GM12892 (cell line): ENCODE results near the gene CBR3. TPM values are rescaled to one million over a fixed set of nuclear protein-coding genes. Genes with fewer than 3 reads are reported as not detected.
A peak's percentile ranks its signal among the peaks of the same experiment; 100 is the strongest.
"Not testable (repeated sequence)": the region's sequence is repeated elsewhere in the genome, so short reads cannot be mapped to it uniquely, and the experiment has no call there.

Source experiments
- DNase-seq: peaks from one replicate; pipeline ENCODE4 v3.0.0; 2011; ENCODE audit not compliant: insufficient read length
- FAIRE-seq: peaks from 2 replicates; lab custom pipeline; 2011; peaks lifted over from hg19 to GRCh38; lab: Jason Lieb, UNC
- POLR2A ChIP-seq: IDR thresholded peaks from 2 replicates; pipeline ENCODE4 v1.6.1; 2011; ENCODE audit warnings: low read depth, low read length, control low read depth
- POLR2AphosphoS5 ChIP-seq: IDR thresholded peaks from 2 replicates; pipeline ENCODE4 v1.6.1; 2011; ENCODE audit warnings: low read depth, low read length, control low read depth
- TAF1 ChIP-seq: IDR thresholded peaks from 2 replicates; pipeline ENCODE4 v1.6.1; 2011; ENCODE audit warnings: low read depth, mild to moderate bottlenecking, control low read depth, low read length, borderline replicate concordance
- polyA plus RNA-seq: library from polyadenylated mRNA; unstranded; fragments of >200 nt; gene quantifications from one replicate; pipeline ENCODE4 v1.2.1, GENCODE V29; 2012; ENCODE audit warnings: missing spikeins, inconsistent platforms; ENCODE audit not compliant: missing spikeins

The CBR3 gene
- polyA plus RNA-seq = 2.6 TPM

DNA sequence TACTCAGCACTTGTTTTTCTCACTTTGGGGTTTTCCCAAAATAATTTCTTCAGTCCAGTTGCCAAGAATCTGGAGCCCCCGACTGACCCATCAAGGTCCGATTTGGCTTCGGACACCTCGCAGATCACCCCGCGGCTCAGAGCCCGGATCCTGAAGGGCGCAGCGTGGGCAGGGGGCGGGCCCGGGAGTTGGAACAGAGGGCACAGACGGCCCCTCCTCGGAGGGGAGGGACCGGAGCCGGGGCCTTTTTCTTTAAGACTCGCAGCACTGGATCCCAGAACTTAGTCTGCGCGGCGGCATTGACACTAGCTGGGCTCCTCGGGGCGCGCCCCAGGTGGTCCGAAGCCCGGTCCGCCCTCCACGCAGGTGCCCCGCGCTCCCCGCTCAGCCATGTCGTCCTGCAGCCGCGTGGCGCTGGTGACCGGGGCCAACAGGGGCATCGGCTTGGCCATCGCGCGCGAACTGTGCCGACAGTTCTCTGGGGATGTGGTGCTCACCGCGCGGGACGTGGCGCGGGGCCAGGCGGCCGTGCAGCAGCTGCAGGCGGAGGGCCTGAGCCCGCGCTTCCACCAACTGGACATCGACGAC is at the start of gene CBR3:
Gene CBR3 (plus strand): TSS at position 277 of the 588 bp plus-strand sequence. CDS start 114 bp downstream, at position 391.
- FAIRE-seq (no peak), DNase-seq (peak; percentile 40)
- TF ChIP-seq POLR2A = no peak
- TF ChIP-seq TAF1 = no peak

DNA sequence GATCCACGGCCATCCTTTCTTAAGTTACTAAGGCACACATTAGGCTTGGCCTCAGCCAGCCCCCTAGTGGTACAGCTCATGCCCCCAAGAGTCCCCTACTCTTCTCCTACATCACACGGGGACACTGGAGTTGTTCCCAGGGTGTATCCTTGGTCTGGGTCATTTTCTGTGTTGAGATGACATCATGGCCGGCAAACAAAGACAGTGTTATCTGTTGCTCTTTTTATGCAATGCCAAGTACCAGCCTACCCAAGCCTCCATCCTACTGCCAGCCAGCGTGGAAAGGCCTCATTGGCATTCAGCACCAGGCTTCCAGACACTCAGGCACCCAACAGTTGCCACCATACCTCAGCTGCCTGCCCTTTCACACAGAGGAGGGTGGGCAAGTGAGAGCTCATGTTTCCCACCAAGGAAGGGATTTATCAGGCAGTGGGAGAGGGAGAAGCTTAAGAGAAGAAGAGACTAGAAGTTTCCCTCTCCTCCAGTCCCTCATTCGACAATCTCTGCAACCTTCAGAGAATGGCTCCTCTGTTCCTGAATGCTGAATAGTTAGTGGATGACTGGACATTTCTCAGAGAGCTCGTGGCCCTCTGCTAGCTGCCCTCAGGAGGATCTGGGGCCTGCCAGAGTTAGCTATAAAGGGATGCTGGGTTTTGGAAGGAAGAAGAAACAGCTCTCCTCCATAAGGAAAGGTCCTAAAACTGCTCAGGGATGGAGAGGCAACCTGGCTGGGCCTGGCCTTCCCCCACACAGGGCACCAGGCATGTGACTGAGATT is 47.3 kb upstream of the CBR3 start:
- DNase-seq (no peak), FAIRE-seq (no peak)
- TF ChIP-seq POLR2A (no peak), POLR2AphosphoS5 (no peak), TAF1 (no peak)

DNA sequence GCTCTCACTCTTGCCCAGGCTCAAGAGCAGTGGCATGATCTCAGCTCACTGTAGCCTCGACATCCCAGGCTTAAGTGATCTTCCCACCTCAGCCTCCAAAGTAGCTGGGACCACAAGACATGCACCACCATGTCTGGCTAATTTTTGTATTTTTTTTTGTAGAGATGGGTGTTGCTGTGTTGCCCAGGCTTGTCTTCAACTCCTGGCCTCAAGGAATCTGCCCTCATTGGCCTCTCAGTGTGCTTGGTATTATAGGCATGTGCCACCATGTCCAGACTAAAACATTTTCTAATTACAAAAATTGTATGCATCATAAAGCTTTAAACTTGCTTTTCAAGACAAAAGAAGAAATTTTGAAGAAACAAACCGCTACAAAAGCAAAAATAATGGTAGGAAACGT is 44.9 kb upstream of the CBR3 start:
- FAIRE-seq (no peak), DNase-seq (no peak)
- TF ChIP-seq POLR2A (no peak), POLR2AphosphoS5 (no peak), TAF1 (no peak)

DNA sequence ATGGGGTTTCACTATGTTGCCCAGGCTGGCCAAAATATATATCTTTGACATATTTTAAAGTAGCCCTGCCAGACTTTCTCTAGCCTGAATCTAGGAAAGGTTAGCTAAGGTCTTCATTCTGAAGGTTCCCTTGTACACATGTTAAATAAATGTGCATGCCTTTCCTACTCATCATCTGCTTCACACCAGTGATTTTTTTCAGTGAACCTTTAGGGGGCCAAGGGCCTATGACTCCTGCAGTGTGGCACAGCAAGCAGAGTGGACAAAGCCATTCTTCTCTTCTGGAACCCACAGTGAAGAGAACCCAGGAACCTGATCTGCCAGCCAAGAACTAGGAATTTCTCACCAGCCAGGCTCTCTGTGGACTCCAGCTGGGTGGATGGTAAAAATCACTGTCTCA is 42.2 kb upstream of the CBR3 start:
- no peak for TF ChIP-seq POLR2A
- TF ChIP-seq TAF1 = no peak
- no peak for TF ChIP-seq POLR2AphosphoS5
- DNase-seq = no peak
- no peak for FAIRE-seq

DNA sequence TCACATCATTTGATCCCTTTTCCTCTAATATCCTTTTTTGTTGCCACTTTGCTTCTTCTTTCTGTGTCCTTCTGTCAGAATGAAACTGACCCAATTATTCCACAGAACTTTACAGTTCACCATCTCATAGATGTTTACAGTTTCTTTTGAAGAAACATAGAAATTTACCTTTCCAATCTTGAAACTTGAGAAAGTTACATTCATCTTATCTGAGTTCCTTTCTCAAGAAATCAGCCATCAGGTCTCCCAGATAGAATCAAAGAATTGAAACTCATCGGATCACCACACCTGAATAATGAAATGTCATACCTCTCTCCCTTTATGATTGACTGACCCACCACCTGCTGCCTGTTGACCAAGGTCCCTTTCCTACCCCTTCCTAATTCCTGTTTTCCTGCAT is 41.4 kb upstream of the CBR3 start:
- DNase-seq = no peak
- FAIRE-seq = no peak
- no peak for TF ChIP-seq TAF1
- no peak for TF ChIP-seq POLR2AphosphoS5
- no peak for TF ChIP-seq POLR2A

DNA sequence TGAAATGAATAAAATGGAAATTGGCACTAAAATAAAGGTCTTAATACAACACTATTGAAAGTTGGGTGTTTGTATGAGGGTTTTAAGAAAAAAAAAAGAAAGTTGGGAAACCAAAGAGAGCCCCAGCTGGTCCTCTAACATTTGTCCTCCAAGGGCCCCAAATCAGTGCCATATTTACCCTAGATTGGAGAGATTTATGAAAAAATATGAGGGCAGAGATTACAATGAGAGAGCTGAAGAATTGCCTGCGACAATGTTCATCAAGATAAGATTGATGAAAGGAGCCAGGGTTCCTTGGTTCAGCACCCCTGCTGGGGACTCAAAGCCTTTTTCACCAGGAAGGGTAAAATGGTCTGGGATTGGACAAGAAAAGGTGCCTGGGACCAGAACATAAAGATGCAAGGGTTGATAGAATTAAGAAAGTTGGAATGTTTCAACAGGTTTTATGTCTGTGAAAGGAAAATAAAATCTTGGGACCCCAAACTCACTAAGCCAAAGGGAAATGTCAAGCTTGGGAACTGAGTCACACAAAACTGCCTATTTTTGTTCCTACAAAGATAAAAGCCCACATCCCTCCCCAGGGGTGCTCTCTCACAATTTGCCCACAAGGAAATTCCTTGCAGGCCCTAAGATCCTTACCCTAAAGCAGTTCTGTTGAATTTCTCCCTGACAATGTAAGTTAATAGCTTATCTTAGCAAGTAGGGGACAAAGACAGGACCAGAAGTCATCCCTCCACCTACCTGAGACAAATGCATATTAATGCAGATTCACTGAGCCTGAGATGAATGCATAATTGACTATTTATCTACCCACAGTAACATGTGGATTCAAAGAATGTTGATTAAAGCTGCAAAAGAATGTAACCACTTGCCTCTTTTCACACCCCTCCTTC is 38.2 kb upstream of the CBR3 start:
- TF ChIP-seq POLR2AphosphoS5 (no peak), POLR2A (no peak), TAF1 (no peak)
- FAIRE-seq (no peak), DNase-seq (no peak)

DNA sequence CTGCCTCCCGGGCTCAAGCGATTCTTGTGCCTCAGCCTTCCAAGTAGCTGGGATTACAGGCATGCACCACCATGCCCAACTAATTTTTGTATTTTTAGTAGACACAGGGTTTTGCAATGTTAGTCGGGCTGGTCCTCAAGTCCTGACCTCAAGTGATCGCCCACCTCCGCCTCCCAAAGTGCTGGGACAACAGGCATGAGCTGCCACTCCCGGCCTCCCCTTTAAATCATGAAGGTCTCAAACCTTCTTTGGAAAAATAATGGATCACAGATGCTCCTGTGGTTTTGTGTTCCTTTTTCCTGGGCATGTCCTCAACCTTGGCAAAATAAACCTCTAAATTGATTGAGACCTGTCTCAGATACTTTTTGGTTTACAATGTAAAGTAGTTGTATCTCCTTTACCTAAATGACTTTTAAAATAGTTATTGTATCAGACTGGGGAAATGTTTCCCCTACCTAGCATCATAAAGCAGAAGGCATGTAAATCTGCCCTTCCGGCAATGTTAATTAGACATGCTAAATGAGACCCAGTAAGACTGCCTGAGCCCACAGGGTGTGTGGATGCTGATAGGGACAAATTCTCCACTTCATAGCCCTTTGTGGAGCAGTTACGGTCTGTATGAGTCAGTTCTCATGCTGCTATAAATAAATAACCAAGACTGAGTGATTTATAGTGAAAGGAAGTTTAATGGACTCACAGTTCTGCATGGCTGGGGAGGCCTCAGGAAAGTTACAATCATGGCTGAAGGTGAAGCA is 37.3 kb upstream of the CBR3 start:
- no peak for DNase-seq
- peak; percentile 66 for FAIRE-seq
- no peak for TF ChIP-seq TAF1
- TF ChIP-seq POLR2AphosphoS5 = no peak
- no peak for TF ChIP-seq POLR2A

DNA sequence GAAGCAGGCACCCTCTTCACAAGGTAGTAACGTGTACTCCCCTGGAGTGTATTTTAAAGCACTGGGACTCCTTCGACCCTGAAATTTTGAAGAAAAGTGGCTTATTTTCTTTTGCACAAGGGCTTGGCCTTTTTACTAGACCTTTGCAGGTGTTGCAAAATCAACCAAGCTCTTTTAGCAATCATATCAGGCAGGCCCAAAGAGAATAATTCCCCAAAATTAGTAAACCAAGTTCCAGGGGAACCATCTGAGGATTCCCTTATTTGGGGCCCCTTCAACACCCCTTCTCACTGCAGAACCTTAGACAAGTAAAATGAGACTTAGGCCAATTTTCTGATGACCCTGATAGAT is 36.7 kb upstream of the CBR3 start:
- TF ChIP-seq POLR2A (no peak), TAF1 (no peak), POLR2AphosphoS5 (no peak)
- no peak for DNase-seq
- no peak for FAIRE-seq

DNA sequence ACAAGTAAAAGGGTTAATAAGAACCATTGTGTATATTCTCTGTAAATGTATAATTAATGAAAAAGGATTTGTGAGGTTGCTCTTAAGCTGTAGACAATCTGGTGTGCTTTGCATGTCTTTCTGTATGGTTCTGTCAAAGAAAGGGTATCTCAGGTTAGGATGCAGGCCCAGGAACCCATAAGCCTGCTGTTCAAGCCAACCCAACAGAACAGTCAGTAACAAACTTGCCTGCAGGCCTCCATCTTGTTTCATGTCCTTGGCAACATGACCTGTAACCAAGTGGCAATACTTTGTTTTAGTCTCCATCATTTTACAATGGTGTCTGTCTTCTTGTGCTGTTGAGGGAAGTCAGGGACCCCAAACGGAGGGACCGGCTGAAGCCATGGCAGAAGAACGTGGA is 35.9 kb upstream of the CBR3 start:
- DNase-seq (no peak), FAIRE-seq (no peak)
- TF ChIP-seq POLR2AphosphoS5 (no peak), TAF1 (no peak), POLR2A (no peak)

DNA sequence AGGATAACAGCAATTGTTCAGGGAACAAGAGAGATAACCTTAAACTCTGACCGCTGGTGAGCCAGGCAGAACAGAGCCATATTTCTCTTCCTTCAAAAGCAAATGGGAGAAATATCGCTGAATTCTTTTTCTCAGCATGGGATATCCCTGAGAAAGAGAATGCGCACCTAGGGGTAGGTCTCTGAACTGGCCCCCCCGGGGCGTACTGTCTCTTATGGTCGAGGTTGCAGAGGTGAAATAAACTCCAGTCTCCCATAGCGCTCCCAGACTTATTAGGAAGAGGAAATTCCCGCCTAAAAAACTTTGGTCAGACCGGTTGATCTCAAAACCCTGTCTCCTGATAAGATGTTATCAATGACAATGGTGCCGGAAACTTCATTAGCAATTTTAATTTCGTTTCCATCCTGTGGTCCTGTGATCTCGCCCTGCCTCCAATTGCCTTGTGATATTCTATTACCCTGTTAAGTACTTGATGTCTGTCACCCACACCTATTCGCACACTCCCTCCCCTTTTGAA is 35.1 kb upstream of the CBR3 start:
- FAIRE-seq = not testable (repeated sequence)

More for the DNA sequence above, 35.1 kb upstream of the CBR3 start:
- not testable (repeated sequence) for DNase-seq
